Prostate gland (tissue), 2 donors: ENCODE measurements around the gene GSKIP. TPM values are rescaled to one million over a fixed set of nuclear protein-coding genes. Genes with fewer than 3 reads are reported as not detected.

Experiments
- DNase-seq: peaks from one replicate; pipeline ENCODE4 v3.0.0-alpha.2; 2019; ENCODE audit warnings: low spot score
- H3K27ac ChIP-seq, 2 donors: fragments of 200-600 bp; sonication (generic); 2 replicates each; pipeline ENCODE4 v1.5.1; 2017 to 2019
- H3K27me3 ChIP-seq: fragments of 200-600 bp; sonication (generic); replicated peaks from 2 replicates; pipeline ENCODE4 v1.5.1; 2019; ENCODE audit not compliant: insufficient read depth
- H3K36me3 ChIP-seq, 2 donors: fragments of 200-600 bp; sonication (generic); 1 replicate in 1 of 2; 2 replicates in 1 of 2; pipeline versions ENCODE4 v1.5.1 to v1.8.1; 2017 to 2019
- H3K4me1 ChIP-seq: fragments of 200-600 bp; sonication (generic); replicated peaks from 2 replicates; pipeline ENCODE4 v1.5.1; 2019
- H3K4me3 ChIP-seq, 2 donors: fragments of 200-600 bp; sonication (generic); 2 replicates each; pipeline ENCODE4 v1.5.1; 2017 to 2019
- H3K9me3 ChIP-seq: fragments of 200-600 bp; sonication (generic); 2 replicates; pipeline ENCODE4 v1.5.1; 2017
- CTCF ChIP-seq, 4 experiments: fragments of 200-600 bp in 2 of 4; fragments of 450-650 bp in 2 of 4; sonication (generic) in 2 of 4; IDR thresholded peaks; 1 replicate in 3 of 4; 2 replicates in 1 of 4; pipeline ENCODE4 v1.5.1; 2016 to 2019; ENCODE audit warnings: antibody characterized with exemption in 4 of 4, mild to moderate bottlenecking in 2 of 4, moderate library complexity in 2 of 4
- POLR2A ChIP-seq: fragments of 450-650 bp; IDR thresholded peaks from one replicate; pipeline ENCODE4 v1.6.1; 2016; ENCODE audit warnings: antibody characterized with exemption, mild to moderate bottlenecking
- POLR2AphosphoS5 ChIP-seq: sonication (generic); formaldehyde crosslinking; IDR thresholded peaks from one replicate; pipeline ENCODE4 v1.6.1; 2017; ENCODE audit warnings: antibody characterized with exemption
- WGBS: methylation state at CpG from one replicate; pipeline ENCODE4 v1.1.5; 2018; 5-methylcytosine and 5-hydroxymethylcytosine counted together
- intact Hi-C: fragments of 100-400 bp; cut with DNase I; formaldehyde crosslinking; loops from one replicate; pipeline ENCODE4 v1.14.2; 2022
- total RNA-seq, 2 donors: library from RNA; depleted of rRNA; stranded (reverse); fragments of >200 nt; gene quantifications; one replicate each; pipeline ENCODE4 v1.1.0, GENCODE V29; 2016

Gene GSKIP
- total RNA-seq, 2 donors from 2014 or later = 10.7 to 28.9 TPM

DNA sequence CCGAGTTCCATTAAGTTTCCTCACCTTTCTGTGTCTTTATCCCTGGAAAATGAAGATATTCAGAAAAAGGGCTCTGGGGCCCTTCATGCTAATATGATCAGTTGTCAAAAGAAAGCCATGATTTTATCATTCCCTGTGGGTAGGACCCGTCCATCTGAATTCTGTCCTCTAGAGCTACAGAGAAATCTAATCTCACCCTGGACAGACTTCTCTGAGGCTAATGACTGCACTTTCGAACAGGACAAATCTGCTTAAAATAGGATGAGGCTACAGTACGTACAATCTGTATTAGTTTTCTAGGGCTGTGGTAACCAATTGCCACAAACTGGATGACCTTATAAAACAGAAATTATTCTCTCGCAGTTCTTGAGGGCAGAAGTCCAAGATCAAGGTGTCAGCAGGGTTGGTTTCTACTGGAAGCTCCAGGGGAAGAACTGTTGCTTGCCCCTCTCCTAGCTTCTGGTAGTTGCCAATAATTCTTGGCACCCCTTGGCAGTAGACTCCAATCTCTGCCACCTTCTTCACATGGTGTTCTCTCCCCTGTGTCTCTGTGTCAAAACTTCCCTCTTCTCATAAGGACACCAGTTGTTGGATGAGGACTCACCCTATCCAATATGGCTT lies 29.9 kb downstream of the GSKIP start:
- intact Hi-C loops = no loop called here
- H3K4me3 ChIP-seq = no peak overlapping the region
- DNase-seq = no peak
- 90% methylated on average over 5 of the region's 5 CpGs for WGBS
- no peaks in the 10 kb centered on the region for H3K9me3 ChIP-seq
- no peak for TF ChIP-seq CTCF (IDR thresholded peaks at IDR 0.05)
- no peak for TF ChIP-seq POLR2AphosphoS5
- TF ChIP-seq POLR2A = no peak
- H3K36me3 ChIP-seq = no peaks in the 10 kb centered on the region
- no peak overlapping the region for H3K27ac ChIP-seq
- no peaks in the 10 kb centered on the region for H3K4me1 ChIP-seq
- H3K27me3 ChIP-seq = no peaks in the 10 kb centered on the region

DNA sequence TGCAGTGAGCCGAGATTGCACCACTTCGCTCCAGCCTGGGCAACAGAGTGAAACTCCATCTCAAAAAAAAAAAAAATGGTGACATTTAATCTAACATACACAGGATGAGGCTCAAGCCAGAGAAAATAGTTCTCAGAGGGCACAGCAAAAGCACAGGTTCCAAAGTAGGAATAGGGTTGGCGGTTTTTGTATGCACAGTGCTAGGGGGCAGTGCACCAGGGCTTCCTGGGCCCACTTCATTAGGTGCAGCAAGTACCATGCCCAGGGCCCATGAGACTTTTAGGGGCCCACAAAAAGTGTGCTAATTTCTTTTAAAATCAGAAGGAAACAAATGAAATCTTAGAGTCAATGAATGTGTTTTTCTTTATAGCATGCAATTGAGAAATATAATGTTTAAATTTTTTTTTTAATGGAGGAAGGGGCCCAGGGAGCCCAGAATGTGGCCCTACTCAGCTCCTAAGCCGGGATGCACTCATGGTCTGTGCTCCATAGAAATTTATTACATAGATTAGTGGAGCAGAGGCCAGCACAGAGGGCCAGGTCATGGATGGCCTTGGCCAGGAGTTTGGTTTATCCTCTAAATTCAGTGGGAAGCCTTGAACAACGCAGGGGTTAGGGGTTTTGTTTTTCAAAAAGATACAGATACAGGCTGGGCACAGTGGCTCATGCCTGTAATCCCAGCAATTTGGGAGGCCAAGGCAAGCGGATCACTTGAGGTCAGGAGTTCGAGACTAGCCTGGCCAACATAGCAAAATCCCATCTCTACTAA lies 30.9 kb downstream of the GSKIP start:
- no peak for DNase-seq
- WGBS = 91% methylated on average over 7 of the region's 7 CpGs
- no peak for TF ChIP-seq CTCF (IDR thresholded peaks at IDR 0.05)
- TF ChIP-seq POLR2AphosphoS5 = no peak
- no peak for TF ChIP-seq POLR2A

GRCh38 chr14:96398432-96398831 lies 35.1 kb downstream of the GSKIP start:
- DNase-seq = no peak
- H3K27me3 ChIP-seq = no peaks in the 10 kb centered on the region
- H3K27ac ChIP-seq = no peak overlapping the region
- no peaks in the 10 kb centered on the region for H3K36me3 ChIP-seq
- H3K9me3 ChIP-seq = no peaks in the 10 kb centered on the region
- intact Hi-C loops = no loop called here
- 88% methylated on average over 8 of the region's 8 CpGs for WGBS
- TF ChIP-seq POLR2A (no peak), CTCF (IDR thresholded peaks at IDR 0.05) (no peak), POLR2AphosphoS5 (no peak)
- H3K4me1 ChIP-seq = no peaks in the 10 kb centered on the region
- no peak overlapping the region for H3K4me3 ChIP-seq

More for the DNA sequence above, 30.9 kb downstream of the GSKIP start:
- intact Hi-C loops = no loop called here
- H3K27me3 ChIP-seq = no peaks in the 10 kb centered on the region
- no peak overlapping the region for H3K4me3 ChIP-seq
- H3K36me3 ChIP-seq = no peaks in the 10 kb centered on the region
- no peak overlapping the region for H3K27ac ChIP-seq
- no peaks in the 10 kb centered on the region for H3K9me3 ChIP-seq
- H3K4me1 ChIP-seq = no peaks in the 10 kb centered on the region

GRCh38 chr14:96398921-96399320 lies 35.6 kb downstream of the GSKIP start:
- Histone ChIP-seq H3K27ac (no peak overlapping the region), H3K9me3 (no peaks in the 10 kb centered on the region), H3K4me3 (no peak overlapping the region), H3K4me1 (no peaks in the 10 kb centered on the region), H3K36me3 (no peaks in the 10 kb centered on the region), H3K27me3 (no peaks in the 10 kb centered on the region)
- intact Hi-C loops = no loop called here
- DNase-seq = no peak
- WGBS = 76% methylated on average over 5 of the region's 5 CpGs
- TF ChIP-seq POLR2A (no peak), CTCF (IDR thresholded peaks at IDR 0.05) (no peak), POLR2AphosphoS5 (no peak)

DNA sequence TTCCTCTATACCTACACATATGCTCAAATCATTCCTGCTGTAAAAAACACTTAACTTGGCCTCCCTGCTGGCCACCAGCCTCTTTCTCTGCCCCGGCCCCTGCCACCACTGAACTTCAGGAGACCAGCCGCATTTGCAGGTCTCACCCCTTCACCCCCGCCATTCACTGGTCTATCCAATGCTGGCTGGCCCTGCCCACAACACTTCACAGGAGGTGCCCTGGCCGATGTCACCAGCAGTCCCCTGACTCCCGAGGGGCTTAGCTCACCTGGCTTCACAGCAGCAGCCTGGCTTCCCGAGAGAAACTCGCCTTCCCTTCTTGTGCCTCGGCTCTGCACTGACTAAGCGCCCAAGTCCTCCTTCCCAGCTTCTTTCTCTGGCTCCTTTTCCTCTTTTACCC lies 36.1 kb downstream of the GSKIP start:
- Histone ChIP-seq H3K9me3 (no peaks in the 10 kb centered on the region), H3K27ac (no peak overlapping the region), H3K4me3 (no peak overlapping the region), H3K27me3 (no peaks in the 10 kb centered on the region), H3K4me1 (no peaks in the 10 kb centered on the region), H3K36me3 (no peaks in the 10 kb centered on the region)
- 75% methylated on average over 9 of the region's 9 CpGs for WGBS
- intact Hi-C loops = no loop called here
- no peak for TF ChIP-seq CTCF (IDR thresholded peaks at IDR 0.05)
- no peak for TF ChIP-seq POLR2A
- TF ChIP-seq POLR2AphosphoS5 = no peak
- DNase-seq = no peak
